Loucy (cell line): ENCODE results near the gene TRIM2.

Experiments used
- H2AFZ ChIP-seq: fragments of 200-600 bp; sonication (generic); 2 replicates; pipeline ENCODE4 v1.6.0; 2016; ENCODE audit warnings: antibody characterized with exemption, mild to moderate bottlenecking, low read length, moderate library complexity
- H3F3A ChIP-seq: fragments of 200-600 bp; 2 replicates; pipeline ENCODE4 v1.6.0; 2016; ENCODE audit warnings: antibody characterized with exemption, low read depth, mild to moderate bottlenecking
- H3K27me3 ChIP-seq: fragments of 200-600 bp; sonication (generic); 2 replicates; pipeline ENCODE4 v1.6.1; 2014; ENCODE audit warnings: low read length, mild to moderate bottlenecking; ENCODE audit not compliant: insufficient read depth, poor library complexity, severe bottlenecking
- H3K36me3 ChIP-seq: fragments of 200-600 bp; sonication (generic); 2 replicates; pipeline ENCODE4 v1.6.1; 2016; ENCODE audit warnings: low read length; ENCODE audit not compliant: insufficient read depth
- H3K4me1 ChIP-seq: fragments of 200-600 bp; sonication (generic); 2 replicates; pipeline ENCODE4 v1.5.1; 2014; ENCODE audit warnings: low read length, mild to moderate bottlenecking; ENCODE audit not compliant: insufficient read depth, poor library complexity, severe bottlenecking
- H3K4me2 ChIP-seq: fragments of 200-600 bp; sonication (generic); 2 replicates; pipeline ENCODE4 v1.6.0; 2014; ENCODE audit warnings: antibody characterized with exemption, low read length, low read depth, mild to moderate bottlenecking; ENCODE audit not compliant: poor library complexity, severe bottlenecking
- H3K4me3 ChIP-seq: fragments of 200-600 bp; sonication (generic); 2 replicates; pipeline ENCODE4 v1.5.1; 2014; ENCODE audit warnings: low read length, mild to moderate bottlenecking, mixed read lengths; ENCODE audit not compliant: poor library complexity, severe bottlenecking
- H3K79me2 ChIP-seq: fragments of 200-600 bp; sonication (generic); 2 replicates; pipeline ENCODE4 v1.6.1; 2014; ENCODE audit warnings: low read length; ENCODE audit not compliant: insufficient read depth
- H3K9ac ChIP-seq: fragments of 200-600 bp; sonication (generic); 2 replicates; pipeline ENCODE4 v1.6.0; 2014; ENCODE audit warnings: mild to moderate bottlenecking, low read depth, low read length, moderate library complexity; ENCODE audit not compliant: poor library complexity, severe bottlenecking
- H3K9me2 ChIP-seq: fragments of 200-600 bp; sonication (generic); replicated peaks from 2 replicates; pipeline ENCODE4 v1.6.1; 2016; ENCODE audit warnings: low read depth, low read length, mixed read lengths
- H3K9me3 ChIP-seq: fragments of 200-600 bp; sonication (generic); 2 replicates; pipeline ENCODE4 v1.6.1; 2014; ENCODE audit warnings: mild to moderate bottlenecking, antibody characterized with exemption, low read length, low read depth; ENCODE audit not compliant: insufficient read depth
- H4K20me1 ChIP-seq: fragments of 200-600 bp; sonication (generic); 2 replicates; pipeline ENCODE4 v1.6.0; 2014; ENCODE audit warnings: antibody characterized with exemption, low read length, mild to moderate bottlenecking; ENCODE audit not compliant: insufficient read depth, poor library complexity, severe bottlenecking
- EZH2phosphoT487 ChIP-seq: fragments of 200-600 bp; IDR thresholded peaks from 2 replicates; pipeline ENCODE4 v1.6.1; 2018; ENCODE audit warnings: antibody characterized with exemption, mild to moderate bottlenecking, moderate library complexity, borderline replicate concordance
- TF ChIP-seq, protein P1 (sequence below): fragments of 200-600 bp; sonication (generic); conservative IDR thresholded peaks from 2 replicates; pipeline ENCODE4 v1.5.1; 2014; ENCODE audit warnings: mild to moderate bottlenecking, antibody characterized with exemption, low read length

Gene TRIM2

DNA sequence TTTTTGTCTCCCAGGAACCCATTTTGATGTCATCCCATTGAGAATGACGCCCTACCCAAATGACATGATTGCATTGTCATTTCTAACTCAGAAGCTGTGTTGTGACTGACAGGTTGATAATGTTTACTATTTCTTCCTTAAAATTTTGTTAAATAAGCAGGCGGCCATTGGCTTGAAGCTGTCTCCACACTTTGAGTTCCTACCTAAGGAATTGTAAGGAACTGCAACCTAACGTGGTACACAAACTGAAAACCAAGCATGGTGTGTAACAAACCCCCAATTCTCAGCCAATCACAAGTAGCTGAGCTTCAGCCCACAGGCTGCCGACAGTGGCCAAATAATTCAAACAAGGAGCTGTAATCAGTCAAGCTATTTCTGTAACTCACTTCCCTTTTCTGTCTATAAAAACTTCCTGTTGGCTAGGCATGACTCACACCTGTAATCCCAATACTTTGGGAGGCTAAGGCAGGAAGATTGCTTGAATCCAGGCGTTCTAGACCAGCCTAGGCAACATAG lies 137.4 kb downstream of the TRIM2 start:
- TF ChIP-seq EZH2phosphoT487, result no peak
- TF ChIP-seq, protein P1, sequence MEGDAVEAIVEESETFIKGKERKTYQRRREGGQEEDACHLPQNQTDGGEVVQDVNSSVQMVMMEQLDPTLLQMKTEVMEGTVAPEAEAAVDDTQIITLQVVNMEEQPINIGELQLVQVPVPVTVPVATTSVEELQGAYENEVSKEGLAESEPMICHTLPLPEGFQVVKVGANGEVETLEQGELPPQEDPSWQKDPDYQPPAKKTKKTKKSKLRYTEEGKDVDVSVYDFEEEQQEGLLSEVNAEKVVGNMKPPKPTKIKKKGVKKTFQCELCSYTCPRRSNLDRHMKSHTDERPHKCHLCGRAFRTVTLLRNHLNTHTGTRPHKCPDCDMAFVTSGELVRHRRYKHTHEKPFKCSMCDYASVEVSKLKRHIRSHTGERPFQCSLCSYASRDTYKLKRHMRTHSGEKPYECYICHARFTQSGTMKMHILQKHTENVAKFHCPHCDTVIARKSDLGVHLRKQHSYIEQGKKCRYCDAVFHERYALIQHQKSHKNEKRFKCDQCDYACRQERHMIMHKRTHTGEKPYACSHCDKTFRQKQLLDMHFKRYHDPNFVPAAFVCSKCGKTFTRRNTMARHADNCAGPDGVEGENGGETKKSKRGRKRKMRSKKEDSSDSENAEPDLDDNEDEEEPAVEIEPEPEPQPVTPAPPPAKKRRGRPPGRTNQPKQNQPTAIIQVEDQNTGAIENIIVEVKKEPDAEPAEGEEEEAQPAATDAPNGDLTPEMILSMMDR, result no peak
- peaks cover 24% of the 10 kb centered on the region for H3K79me2 ChIP-seq
- peak overlapping the region; percentile 11; the same call in 1 of the 2 replicates for H2AFZ ChIP-seq

GRCh38 chr4:153342751-153343552 lies 138.7 kb downstream of the TRIM2 start:
- no peaks in the 10 kb centered on the region for H4K20me1 ChIP-seq
- no peaks in the 10 kb centered on the region for H3K9me2 ChIP-seq
- peak overlapping the region; percentile 100 for H3K9ac ChIP-seq
- H3K4me1 ChIP-seq, result peaks cover 67% of the 10 kb centered on the region
- H3K36me3 ChIP-seq, result no peaks in the 10 kb centered on the region
- H3K27me3 ChIP-seq, result peaks cover 4% of the 10 kb centered on the region
- peak overlapping the region; percentile 93 for H3K4me2 ChIP-seq
- no peak overlapping the region for H2AFZ ChIP-seq
- H3K79me2 ChIP-seq, result peaks cover 37% of the 10 kb centered on the region
- H3F3A ChIP-seq, result peaks cover 16% of the 10 kb centered on the region
- peak overlapping the region; percentile 31 for H3K4me3 ChIP-seq
- no peaks in the 10 kb centered on the region for H3K9me3 ChIP-seq
- TF ChIP-seq, protein P1, result no peak
- TF ChIP-seq EZH2phosphoT487, result no peak

More for the DNA sequence above, 137.4 kb downstream of the TRIM2 start:
- peak overlapping the region; percentile 100 for H3K9ac ChIP-seq
- no peaks in the 10 kb centered on the region for H3K9me3 ChIP-seq
- no peaks in the 10 kb centered on the region for H3K9me2 ChIP-seq
- peaks cover 4% of the 10 kb centered on the region for H3K27me3 ChIP-seq
- H3F3A ChIP-seq, result peaks cover 16% of the 10 kb centered on the region
- no peaks in the 10 kb centered on the region for H3K36me3 ChIP-seq
- peak overlapping the region; percentile 93 for H3K4me2 ChIP-seq
- H3K4me1 ChIP-seq, result peaks cover 55% of the 10 kb centered on the region
- no peaks in the 10 kb centered on the region for H4K20me1 ChIP-seq
- H3K4me3 ChIP-seq, result peak overlapping the region; percentile 61

GRCh38 chr4:153344131-153345011 lies 140.1 kb downstream of the TRIM2 start, which contains the start of gene MND1:
Gene MND1, plus strand, starts transcription at chr4:153344688. Its CDS starts 50 bp downstream, at chr4:153344738.
- Histone ChIP-seq H3K36me3 (no peaks in the 10 kb centered on the region), H3K4me3 (peak within 1 kb of the TSS; percentile 82), H3K4me2 (peak within 1 kb of the TSS; percentile 93), H3K4me1 (peaks cover 77% of the 10 kb centered on the region), H3K27me3 (peaks cover 4% of the 10 kb centered on the region), H3K9me2 (no peaks in the 10 kb centered on the region), H3K9me3 (no peaks in the 10 kb centered on the region), H3F3A (peaks cover 16% of the 10 kb centered on the region), H3K9ac (peak within 1 kb of the TSS; percentile 100), H3K79me2 (peaks cover 51% of the 10 kb centered on the region), H2AFZ (peak within 1 kb of the TSS; percentile 49), H4K20me1 (no peaks in the 10 kb centered on the region)
- TF ChIP-seq EZH2phosphoT487, result no peak
- TF ChIP-seq, protein P1, result peak; percentile 80
